Body of pancreas (tissue), 4 donors: ENCODE measurements around the gene COL23A1.

Source experiments
- CTCF ChIP-seq, 7 experiments: fragments of 450-650 bp in 4 of 7; fragments of 200-600 bp in 3 of 7; sonication (generic) in 3 of 7; IDR thresholded peaks; one replicate each; pipeline ENCODE4 v1.5.1; 2016 to 2019; ENCODE audit warnings: antibody characterized with exemption in 7 of 7
- POLR2A ChIP-seq, 3 donors: fragments of 450-650 bp; IDR thresholded peaks; one replicate each; pipeline ENCODE4 v1.6.1; 2016; ENCODE audit warnings: antibody characterized with exemption in 3 of 3, mild to moderate bottlenecking in 2 of 3

DNA sequence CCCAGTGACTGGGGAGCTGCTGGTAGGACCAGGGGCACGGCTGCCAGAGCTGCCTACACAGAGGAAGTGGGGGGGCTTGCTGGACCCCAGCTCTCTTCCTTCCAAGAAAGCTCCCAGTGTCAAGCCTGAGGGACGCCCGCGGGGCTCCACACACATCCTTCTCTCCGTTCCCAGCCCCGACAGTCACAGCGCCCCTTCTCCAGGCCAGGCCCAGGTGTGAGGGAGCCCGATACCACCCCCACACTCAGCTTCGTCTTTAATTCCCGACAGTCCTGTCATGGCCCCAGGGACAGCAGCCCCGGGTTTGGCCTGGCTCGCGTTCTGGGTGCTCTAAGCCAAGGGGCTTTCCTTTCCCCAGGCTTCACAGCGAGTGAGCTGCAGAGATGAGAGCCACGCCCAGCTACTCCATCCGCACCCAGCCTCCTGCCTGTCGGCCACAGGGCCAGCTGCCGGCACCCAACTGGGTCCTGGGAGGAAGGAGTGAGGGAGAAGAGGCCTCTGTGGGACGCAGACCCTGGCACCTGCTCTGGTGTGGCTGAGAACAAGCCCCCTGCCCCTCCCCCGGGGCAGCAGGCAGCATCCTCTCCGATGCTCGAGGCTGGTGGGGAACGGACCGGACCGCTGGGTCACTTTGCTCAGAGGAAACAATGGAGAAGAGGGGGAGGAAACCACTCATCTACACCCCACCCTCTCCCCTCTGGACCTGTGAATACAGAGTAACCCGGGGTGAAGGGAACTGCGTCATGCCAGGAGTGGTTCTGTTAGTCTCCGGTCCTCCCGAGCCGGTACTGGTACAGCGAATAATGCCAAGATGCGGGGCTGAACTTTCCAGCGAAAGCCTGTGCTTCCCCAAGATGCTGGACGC lies 303.7 kb downstream of the COL23A1 start:
- TF ChIP-seq CTCF (IDR thresholded peaks at IDR 0.05) (no peak), POLR2A (IDR thresholded peaks at IDR 0.05) (no peak)
